Fibroblast of villous mesenchyme (primary cell): Measurements from ENCODE around the gene MAP2K5. TPM values are rescaled to one million over a fixed set of nuclear protein-coding genes. Genes with fewer than 3 reads are reported as not detected.

Experiments used
- DNase-seq: peaks from one replicate; pipeline ENCODE4 v3.0.0-alpha.2; 2010; ENCODE audit warnings: low read depth
- H3K4me3 ChIP-seq: 2 replicates; pipeline ENCODE4 v1.5.1; 2011; ENCODE audit warnings: low read depth, mild to moderate bottlenecking, low read length
- total RNA-seq: library from RNA; depleted of rRNA; stranded (reverse); fragments of >200 nt; gene quantifications from 2 replicates; pipeline ENCODE4 v1.2.3, GENCODE V29; 2012
- TF ChIP-seq, protein P1 (sequence below): IDR thresholded peaks from 2 replicates; pipeline ENCODE4 v1.5.1; 2012; ENCODE audit warnings: low read depth, mild to moderate bottlenecking, low read length; ENCODE audit not compliant: insufficient read depth

The MAP2K5 gene
- total RNA-seq, 1 donor = 6.9 TPM

GRCh38 chr15:67818464-67818863, 276.0 kb downstream of the MAP2K5 start:
- H3K4me3 ChIP-seq = no peak overlapping the region
- TF ChIP-seq, protein P1, sequence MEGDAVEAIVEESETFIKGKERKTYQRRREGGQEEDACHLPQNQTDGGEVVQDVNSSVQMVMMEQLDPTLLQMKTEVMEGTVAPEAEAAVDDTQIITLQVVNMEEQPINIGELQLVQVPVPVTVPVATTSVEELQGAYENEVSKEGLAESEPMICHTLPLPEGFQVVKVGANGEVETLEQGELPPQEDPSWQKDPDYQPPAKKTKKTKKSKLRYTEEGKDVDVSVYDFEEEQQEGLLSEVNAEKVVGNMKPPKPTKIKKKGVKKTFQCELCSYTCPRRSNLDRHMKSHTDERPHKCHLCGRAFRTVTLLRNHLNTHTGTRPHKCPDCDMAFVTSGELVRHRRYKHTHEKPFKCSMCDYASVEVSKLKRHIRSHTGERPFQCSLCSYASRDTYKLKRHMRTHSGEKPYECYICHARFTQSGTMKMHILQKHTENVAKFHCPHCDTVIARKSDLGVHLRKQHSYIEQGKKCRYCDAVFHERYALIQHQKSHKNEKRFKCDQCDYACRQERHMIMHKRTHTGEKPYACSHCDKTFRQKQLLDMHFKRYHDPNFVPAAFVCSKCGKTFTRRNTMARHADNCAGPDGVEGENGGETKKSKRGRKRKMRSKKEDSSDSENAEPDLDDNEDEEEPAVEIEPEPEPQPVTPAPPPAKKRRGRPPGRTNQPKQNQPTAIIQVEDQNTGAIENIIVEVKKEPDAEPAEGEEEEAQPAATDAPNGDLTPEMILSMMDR = no peak
- DNase-seq = no peak

GRCh38 chr15:67819636-67820035, 277.1 kb downstream of the MAP2K5 start:
- DNase-seq = no peak
- TF ChIP-seq, protein P1 = no peak
- H3K4me3 ChIP-seq = no peak overlapping the region

DNA sequence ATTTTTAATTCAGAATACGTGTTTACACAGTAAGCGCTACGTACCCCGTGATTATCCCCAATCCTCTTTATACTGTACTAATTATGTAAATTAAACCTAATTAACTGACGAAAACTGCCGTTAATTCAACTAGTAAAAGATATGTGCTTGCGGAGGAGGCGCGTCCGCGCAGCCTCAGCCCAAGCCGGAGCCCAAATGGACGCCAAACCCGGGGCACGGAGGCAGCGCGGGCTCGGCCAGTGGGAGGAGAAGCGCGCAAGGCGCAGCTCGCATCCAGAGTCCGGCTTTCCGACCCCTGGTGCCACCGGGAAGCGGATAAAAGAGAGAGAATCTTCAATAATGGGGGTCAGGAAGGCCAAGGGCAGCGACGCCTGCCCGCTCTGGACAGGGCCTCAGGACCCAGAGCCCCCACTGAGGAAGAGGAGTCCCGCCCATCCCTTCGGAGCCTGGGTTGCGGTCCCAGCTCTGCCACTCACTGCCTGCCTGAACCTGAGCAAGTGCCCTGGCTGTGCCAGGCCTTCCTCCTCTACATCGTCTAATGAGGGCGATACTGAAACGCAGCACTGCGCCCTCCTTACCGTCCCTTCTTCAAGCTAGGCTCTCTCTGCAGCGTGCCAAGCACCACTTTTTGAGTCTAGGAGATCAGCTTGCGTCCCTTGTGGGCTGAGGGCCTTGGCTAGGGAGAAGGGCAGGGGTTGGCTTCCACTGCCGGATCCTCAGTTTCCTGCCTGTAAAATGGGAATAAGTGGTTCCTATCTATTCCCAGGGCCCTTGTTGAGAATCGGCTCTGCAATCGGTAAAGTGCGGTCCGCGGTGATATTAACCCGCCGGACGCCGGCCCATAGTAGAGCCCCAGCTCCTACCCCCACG, 277.9 kb downstream of the MAP2K5 start:
- DNase-seq = no peak
- no peak overlapping the region for H3K4me3 ChIP-seq
- TF ChIP-seq, protein P1 = no peak

DNA sequence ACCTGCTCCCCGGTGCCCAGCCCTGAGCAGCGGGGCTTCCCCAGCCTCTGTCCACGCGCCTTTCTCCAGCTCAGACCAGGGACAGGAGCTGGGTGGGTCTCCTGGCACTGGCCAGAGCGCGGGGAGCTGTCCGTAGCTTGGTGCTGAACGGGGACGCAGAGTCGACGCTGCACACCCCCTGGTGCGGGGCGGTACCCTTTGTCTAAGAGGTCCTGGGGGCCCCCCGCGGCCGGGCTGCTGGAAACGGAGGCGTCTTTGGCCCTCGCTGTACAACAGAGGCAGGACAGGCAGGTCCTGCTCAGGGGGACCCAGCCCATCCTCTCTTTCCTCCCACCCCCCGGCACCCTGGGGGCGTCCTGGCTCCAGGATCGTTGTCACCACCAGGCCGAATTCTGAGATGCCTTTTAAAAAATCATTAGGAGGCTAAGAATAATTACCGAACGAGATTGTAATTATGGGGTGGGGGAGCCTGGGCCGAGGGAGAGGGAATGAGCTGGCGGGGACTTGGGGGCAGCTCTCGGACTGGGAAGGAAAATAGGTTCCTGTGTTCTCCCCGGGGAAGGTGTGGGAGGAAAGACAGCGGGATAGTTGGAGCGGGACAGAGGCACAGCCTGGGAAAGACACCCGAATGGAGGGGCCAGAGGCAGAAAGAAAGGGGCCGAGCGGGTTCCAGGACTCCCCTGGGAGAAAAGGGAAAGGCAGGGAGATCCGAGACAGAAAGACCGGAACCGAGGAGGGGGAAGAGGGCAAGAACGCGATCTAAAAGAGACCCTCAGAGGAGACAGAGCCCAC, 278.7 kb downstream of the MAP2K5 start:
- TF ChIP-seq, protein P1 = no peak
- peak; percentile 60 for DNase-seq
- no peak overlapping the region for H3K4me3 ChIP-seq

GRCh38 chr15:67821784-67822440, 279.4 kb downstream of the MAP2K5 start:
- TF ChIP-seq, protein P1 = no peak
- no peak for DNase-seq

GRCh38 chr15:67822537-67823313, 280.2 kb downstream of the MAP2K5 start:
- H3K4me3 ChIP-seq = no peak overlapping the region
- DNase-seq = no peak
- TF ChIP-seq, protein P1 = no peak

More at GRCh38 chr15:67821784-67822440, 279.4 kb downstream of the MAP2K5 start:
- no peak overlapping the region for H3K4me3 ChIP-seq
